Coronary artery (tissue), 2 donors: ENCODE measurements around the gene MRTFA.
A peak's percentile ranks its signal among the peaks of the same experiment; 100 is the strongest.

ENCODE experiments used
- DNase-seq: peaks from one replicate; pipeline ENCODE4 v3.0.0-alpha.2; 2017; ENCODE audit warnings: low spot score
- H3K27ac ChIP-seq, 2 donors: fragments of 200-600 bp; sonication (generic); one replicate each; pipeline ENCODE4 v1.5.1; 2016 to 2019
- H3K4me3 ChIP-seq: fragments of 200-600 bp; sonication (generic); 2 replicates; pipeline ENCODE4 v1.5.1; 2016; ENCODE audit warnings: mild to moderate bottlenecking, moderate library complexity
- CTCF ChIP-seq: fragments of 200-600 bp; sonication (generic); IDR thresholded peaks from one replicate; pipeline ENCODE4 v1.5.1; 2019; ENCODE audit warnings: antibody characterized with exemption

Gene MRTFA

DNA sequence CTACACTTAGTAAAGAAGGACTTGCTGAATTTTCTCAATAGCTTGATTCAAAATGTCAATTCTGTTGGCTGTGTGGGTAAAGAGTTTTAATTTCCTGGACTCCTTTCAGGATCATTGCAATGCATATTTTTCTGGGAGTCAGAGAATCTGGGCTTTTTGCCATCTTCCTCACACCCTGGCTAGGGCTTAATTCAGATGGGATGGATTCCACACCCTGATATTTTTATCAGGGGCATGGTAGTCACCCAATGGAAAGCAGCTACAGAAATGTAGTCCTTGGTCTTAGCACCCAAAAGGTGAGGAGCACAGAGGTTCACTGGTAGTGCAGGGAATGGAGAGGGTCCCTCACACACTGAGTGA is 186.9 kb downstream of the MRTFA start:
- DNase-seq: no peak
- Histone ChIP-seq H3K27ac (peak overlapping the region; percentile 4 to 56), H3K4me3 (no peak overlapping the region)
- no peak for TF ChIP-seq CTCF

DNA sequence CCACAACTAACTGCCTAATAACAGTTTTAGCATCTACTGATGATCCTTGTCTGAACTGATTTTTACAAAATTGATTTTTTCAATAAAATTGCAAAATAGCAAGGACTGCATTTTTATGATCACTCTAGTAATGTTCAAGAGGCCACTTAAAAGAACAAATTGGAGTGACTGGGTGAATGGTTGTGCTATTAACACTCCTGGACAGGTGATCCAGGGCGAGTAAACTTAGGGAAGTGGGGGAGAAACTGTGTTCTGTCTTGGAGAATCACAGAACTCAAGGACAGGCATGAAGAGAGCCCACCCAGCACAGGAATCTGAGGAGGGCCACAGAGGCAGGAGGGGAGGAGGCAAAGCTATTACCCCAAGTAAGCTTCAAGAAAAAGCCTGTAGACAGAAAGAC is 190.3 kb downstream of the MRTFA start:
- TF ChIP-seq CTCF: no peak
- H3K4me3 ChIP-seq: no peak overlapping the region
- no peak for DNase-seq
- peak overlapping the region in 1 of 2 donors; percentile 8 for H3K27ac ChIP-seq

- no peak for TF ChIP-seq CTCF
- no peak for DNase-seq
- H3K27ac ChIP-seq: peak overlapping the region; percentile 55 to 75
- no peak overlapping the region for H3K4me3 ChIP-seq
Measured at GRCh38 chr22:40444178-40444831, 192.2 kb downstream of the MRTFA start.

GRCh38 chr22:40443732-40444131 is 192.8 kb downstream of the MRTFA start:
- no peak for TF ChIP-seq CTCF
- no peak for DNase-seq
- H3K4me3 ChIP-seq: peak overlapping the region; percentile 23
- peak overlapping the region; percentile 55 to 75 for H3K27ac ChIP-seq

DNA sequence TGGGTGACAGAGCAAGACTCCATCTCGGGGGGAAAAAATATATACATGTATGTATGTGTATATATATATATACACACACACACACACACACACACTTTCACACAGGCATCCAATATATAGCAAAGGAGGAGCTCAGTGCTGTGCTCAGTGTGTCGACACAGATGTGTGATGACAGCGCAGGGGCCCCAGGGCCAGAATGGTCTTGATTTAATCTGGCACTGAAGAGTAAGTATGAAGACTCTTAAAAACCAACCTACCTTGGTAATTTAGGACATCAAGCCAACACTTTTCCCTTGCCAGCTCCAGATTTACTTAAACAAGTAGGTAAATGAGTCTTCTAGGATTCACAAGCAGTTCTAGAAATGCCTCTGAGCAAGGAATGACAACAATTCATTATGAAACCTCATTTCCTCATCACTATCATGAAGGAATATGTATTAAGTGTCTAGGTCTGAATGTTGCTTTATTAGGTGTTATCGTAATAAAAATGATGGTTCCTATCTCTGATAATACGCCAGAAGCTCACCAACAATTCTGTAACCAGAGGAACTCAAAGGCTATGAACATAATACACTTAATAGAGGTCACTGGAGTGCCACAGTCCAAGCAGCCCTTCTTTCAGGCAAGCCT is 194.6 kb downstream of the MRTFA start:
- TF ChIP-seq CTCF: no peak
- DNase-seq: no peak
- Histone ChIP-seq H3K4me3 (no peak overlapping the region), H3K27ac (peak overlapping the region in 1 of 2 donors; percentile 32)

DNA sequence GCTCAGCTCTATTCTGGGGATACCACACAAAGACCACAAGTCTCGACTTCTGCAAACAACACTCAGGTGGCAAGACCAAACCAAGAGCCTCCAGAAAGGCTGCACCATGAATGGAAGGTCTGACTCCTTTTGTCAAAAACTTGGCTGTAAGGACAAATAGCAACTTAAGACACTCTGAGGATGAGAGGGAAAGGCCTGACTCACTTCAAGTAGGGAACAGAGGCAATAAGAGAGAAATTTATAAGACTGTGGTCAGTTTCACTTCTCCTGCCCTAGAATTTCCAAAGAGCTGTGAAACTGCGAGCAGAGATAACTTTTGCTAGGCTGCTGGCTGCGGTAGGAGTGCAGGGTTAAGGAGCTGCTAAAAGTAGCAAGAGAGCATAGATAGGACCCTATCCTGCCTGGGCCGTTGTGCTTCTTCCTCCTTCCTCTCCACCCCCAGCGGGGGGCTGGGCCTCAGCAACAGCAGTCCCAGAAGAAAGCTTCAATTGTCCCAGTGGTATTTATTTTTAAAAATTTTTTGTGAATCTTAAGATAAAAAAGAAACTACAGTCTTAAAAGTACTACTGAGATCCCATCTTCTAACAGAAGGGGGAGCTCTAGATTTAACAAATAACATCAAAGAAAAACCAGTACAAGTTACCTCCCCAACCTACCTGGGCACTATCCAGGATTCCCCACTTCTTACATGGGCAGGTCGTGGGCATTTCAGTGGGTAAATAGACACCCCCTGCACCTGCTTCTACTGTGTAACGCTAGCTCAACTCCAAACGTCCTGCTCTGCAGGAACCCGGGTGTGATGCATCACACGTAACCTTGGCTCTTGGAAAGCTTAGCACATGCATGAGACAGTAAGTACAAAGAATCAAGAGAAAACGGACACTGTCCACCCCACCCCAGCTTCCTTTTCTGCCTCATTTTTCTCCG is 199.8 kb downstream of the MRTFA start:
- H3K27ac ChIP-seq: peak overlapping the region; percentile 61
- DNase-seq: no peak
- H3K4me3 ChIP-seq: peak overlapping the region; percentile 31
- TF ChIP-seq CTCF: peak; percentile 67
